Activated B cell treated with CpG ODN at 0.5 μM for 24 hours (primary cell): ENCODE results near the gene UGT1A10. TPM values are rescaled to one million over a fixed set of nuclear protein-coding genes. Genes with fewer than 3 reads are reported as not detected.
"Not testable (repeated sequence)": the region's sequence is repeated elsewhere in the genome, so short reads cannot be mapped to it uniquely, and the experiment has no call there.

Experiments
- ATAC-seq: fragments of 200-7000 bp; cut with Tn5 transposase; one replicate; pipeline ENCODE4 v1.10.0; 2021; ENCODE audit warnings: low read depth, mild to moderate bottlenecking, moderate library complexity
- CTCF ChIA-PET: fragments of 350-600 bp; sonication (Branson Sonifier 250); formaldehyde crosslinking; loops from one replicate; lab custom pipeline; 2021; ENCODE audit warnings: antibody characterized with exemption; lab: Charles Lee
- POLR2A ChIA-PET: fragments of 350-600 bp; sonication (Branson Sonifier 250); formaldehyde crosslinking; loops from one replicate; lab custom pipeline; 2021; ENCODE audit warnings: antibody characterized with exemption; lab: Charles Lee
- DNase-seq: peaks from one replicate; pipeline ENCODE4 v3.0.0; 2022
- H3K27ac Mint-ChIP-seq: one replicate; pipeline ENCODE4 v1.8.0; 2020; ENCODE audit warnings: mixed read lengths
- H3K27me3 Mint-ChIP-seq: one replicate; pipeline ENCODE4 v1.8.0; 2021; ENCODE audit warnings: mixed read lengths
- H3K36me3 Mint-ChIP-seq: one replicate; pipeline ENCODE4 v1.8.0; 2021; ENCODE audit warnings: low read depth, mixed read lengths
- H3K4me1 Mint-ChIP-seq: one replicate; pipeline ENCODE4 v1.8.0; 2021; ENCODE audit warnings: mixed read lengths
- H3K4me3 Mint-ChIP-seq: one replicate; pipeline ENCODE4 v1.8.0; 2020; ENCODE audit warnings: mild to moderate bottlenecking, mixed read lengths
- H3K9me3 Mint-ChIP-seq: one replicate; pipeline ENCODE4 v1.8.0; 2020; ENCODE audit warnings: mixed read lengths
- CTCF ChIP-seq: fragments of 200-600 bp; IDR thresholded peaks from one replicate; pipeline ENCODE4 v1.8.0; 2022; ENCODE audit warnings: antibody characterized with exemption, mild to moderate bottlenecking
- intact Hi-C: fragments of 100-400 bp; cut with micrococcal nuclease; formaldehyde crosslinking; loops from one replicate; pipeline ENCODE4 v1.15.1; 2024
- total RNA-seq: library from RNA; stranded (reverse); gene quantifications from 2 replicates; pipeline ENCODE4 v1.2.3, GENCODE V29; 2022

Gene UGT1A10
- total RNA-seq, 1 donor from 2014 or later, result not detected

GRCh38 chr2:233655043-233655442 lies 18.8 kb downstream of the UGT1A10 start:
- Mint-ChIP-seq H3K27me3 (peaks cover 38% of the 10 kb centered on the region), H3K36me3 (no peaks in the 10 kb centered on the region), H3K4me3 (no peak overlapping the region), H3K27ac (no peak overlapping the region), H3K9me3 (no peaks in the 10 kb centered on the region), H3K4me1 (no peaks in the 10 kb centered on the region)
- ChIA-PET POLR2A (no interaction called here), CTCF (no interaction called here)
- no peak for ATAC-seq
- TF ChIP-seq CTCF, result no peak
- no peak for DNase-seq
- intact Hi-C loops, result no loop called here

GRCh38 chr2:233655943-233656342 lies 19.7 kb downstream of the UGT1A10 start:
- H3K27ac Mint-ChIP-seq, result not testable (repeated sequence)

GRCh38 chr2:233656443-233656842 lies 20.2 kb downstream of the UGT1A10 start:
- peaks cover 42% of the 10 kb centered on the region for H3K27me3 Mint-ChIP-seq
- TF ChIP-seq CTCF, result no peak
- no peak for DNase-seq
- intact Hi-C loops, result no loop called here
- H3K4me1 Mint-ChIP-seq, result no peaks in the 10 kb centered on the region
- ChIA-PET CTCF (no interaction called here), POLR2A (no interaction called here)
- no peaks in the 10 kb centered on the region for H3K36me3 Mint-ChIP-seq
- H3K9me3 Mint-ChIP-seq, result no peaks in the 10 kb centered on the region
- no peak overlapping the region for H3K4me3 Mint-ChIP-seq
- H3K27ac Mint-ChIP-seq, result no peak overlapping the region
- ATAC-seq, result no peak

More at GRCh38 chr2:233655943-233656342, 19.7 kb downstream of the UGT1A10 start:
- H3K36me3 Mint-ChIP-seq, H3K4me1 Mint-ChIP-seq, DNase-seq, POLR2A ChIA-PET, CTCF ChIA-PET, ATAC-seq, H3K9me3 Mint-ChIP-seq, H3K4me3 Mint-ChIP-seq, intact Hi-C loops: not testable (repeated sequence)
- peaks cover 38% of the 10 kb centered on the region for H3K27me3 Mint-ChIP-seq

- intact Hi-C loops, result no loop called here
- CTCF ChIA-PET, result no interaction called here
- Mint-ChIP-seq H3K4me3 (no peak overlapping the region), H3K4me1 (no peaks in the 10 kb centered on the region), H3K27ac (no peak overlapping the region), H3K9me3 (no peaks in the 10 kb centered on the region), H3K27me3 (peaks cover 49% of the 10 kb centered on the region), H3K36me3 (no peaks in the 10 kb centered on the region)
- POLR2A ChIA-PET, result no interaction called here
- ATAC-seq (no peak), DNase-seq (no peak)
- TF ChIP-seq CTCF, result no peak
Measured at GRCh38 chr2:233658610-233659009, 22.4 kb downstream of the UGT1A10 start.

- no peak overlapping the region for H3K27ac Mint-ChIP-seq
- POLR2A ChIA-PET, result no interaction called here
- no peak overlapping the region for H3K4me3 Mint-ChIP-seq
- no peak for ATAC-seq
- intact Hi-C loops, result no loop called here
- no peak for TF ChIP-seq CTCF
- no peaks in the 10 kb centered on the region for H3K36me3 Mint-ChIP-seq
- DNase-seq, result no peak
- no peaks in the 10 kb centered on the region for H3K4me1 Mint-ChIP-seq
- peaks cover 47% of the 10 kb centered on the region for H3K27me3 Mint-ChIP-seq
- H3K9me3 Mint-ChIP-seq, result no peaks in the 10 kb centered on the region
- CTCF ChIA-PET, result no interaction called here
Measured at GRCh38 chr2:233663911-233664310, 27.7 kb downstream of the UGT1A10 start.

- CTCF ChIA-PET, result no interaction called here
- intact Hi-C loops, result no loop called here
- Mint-ChIP-seq H3K4me1 (no peaks in the 10 kb centered on the region), H3K36me3 (no peaks in the 10 kb centered on the region), H3K27ac (no peak overlapping the region), H3K4me3 (no peak overlapping the region), H3K27me3 (peaks cover 21% of the 10 kb centered on the region), H3K9me3 (no peaks in the 10 kb centered on the region)
- DNase-seq (no peak), ATAC-seq (no peak)
- POLR2A ChIA-PET, result no interaction called here
- TF ChIP-seq CTCF, result no peak
Measured at GRCh38 chr2:233668605-233669260, 32.5 kb downstream of the UGT1A10 start.
